DMS153 treated with DMSO at 0.1 percent for 48 hours (cell line): Measurements from ENCODE around the gene CIPC.
A peak's percentile ranks its signal among the peaks of the same experiment; 100 is the strongest.

Source experiments
- DNase-seq: peaks from one replicate; lab custom pipeline; 2025; ENCODE audit not compliant: unreplicated experiment; lab: John Stamatoyannopoulos, UW

CIPC gene

DNA sequence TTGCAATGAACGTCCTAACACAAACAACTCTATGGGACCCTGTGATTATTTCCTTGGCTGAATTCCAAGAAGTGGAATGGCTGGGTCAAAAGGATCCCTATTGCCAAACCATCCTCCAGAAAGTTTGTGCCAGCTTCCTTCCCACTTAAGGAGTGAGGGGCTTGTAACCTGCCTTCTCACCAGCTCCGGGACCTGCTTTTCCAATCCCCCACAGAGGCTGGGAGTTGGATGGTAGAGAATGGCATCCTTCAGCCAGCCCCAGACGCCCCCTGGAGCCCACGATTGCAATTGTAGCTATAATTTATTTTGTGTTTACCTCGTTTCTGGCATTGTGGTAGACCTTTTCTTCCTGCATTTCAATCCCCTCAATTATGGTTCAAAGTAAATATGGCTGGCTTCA, 53.2 kb downstream of the CIPC start:
- peak; percentile 20 for DNase-seq

DNA sequence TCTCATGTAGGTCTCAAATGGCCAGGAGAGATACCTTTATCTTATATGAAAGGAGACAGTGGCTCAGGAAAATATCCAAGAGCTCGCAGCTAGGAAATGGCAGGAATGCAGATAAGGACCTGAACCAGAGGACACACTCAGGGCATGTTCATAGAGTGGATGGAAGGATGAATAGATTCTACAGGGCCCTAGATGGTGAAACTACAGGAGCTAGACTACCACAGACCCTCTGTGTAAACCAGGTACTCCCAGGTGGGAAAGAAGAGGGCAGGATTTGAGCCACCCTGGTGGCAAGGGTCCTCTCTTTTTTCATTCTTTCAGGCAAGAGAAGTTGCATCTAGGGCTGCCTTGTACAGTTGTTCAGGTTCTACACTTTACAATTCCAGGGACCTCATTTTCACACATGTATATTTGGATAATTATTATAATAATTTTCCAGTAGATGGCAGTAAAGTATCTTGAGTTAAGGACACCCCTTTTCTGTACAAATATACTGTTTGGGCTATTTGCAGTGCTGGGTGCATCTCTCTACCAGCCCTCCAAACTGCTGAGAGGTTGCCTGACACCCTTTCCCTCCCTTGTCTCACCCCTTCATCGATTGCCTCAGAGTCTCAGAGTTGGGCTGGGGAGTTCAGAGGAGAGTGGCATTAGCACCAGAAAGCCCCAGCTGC, 54.0 kb downstream of the CIPC start:
- DNase-seq: peak; percentile 77

DNA sequence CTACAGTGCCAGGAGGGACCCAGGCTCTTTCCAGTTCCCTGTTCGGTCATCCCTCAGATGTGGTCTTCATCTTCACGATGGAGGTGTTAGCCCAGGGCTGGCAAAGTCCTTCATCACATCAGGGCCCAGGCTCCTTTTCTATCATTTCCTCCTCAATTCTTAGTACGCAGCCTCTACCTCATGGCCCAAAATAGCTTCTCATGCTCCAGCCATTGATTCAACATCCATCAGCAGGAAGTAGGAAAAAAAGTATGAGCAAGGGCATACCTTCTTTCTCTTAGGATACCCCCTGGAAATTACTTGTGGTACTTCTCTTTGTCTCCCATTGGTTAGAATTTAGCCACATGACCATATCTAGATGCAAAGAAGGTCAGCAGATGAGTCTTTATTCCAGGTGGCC, 55.7 kb downstream of the CIPC start:
- no peak for DNase-seq

DNA sequence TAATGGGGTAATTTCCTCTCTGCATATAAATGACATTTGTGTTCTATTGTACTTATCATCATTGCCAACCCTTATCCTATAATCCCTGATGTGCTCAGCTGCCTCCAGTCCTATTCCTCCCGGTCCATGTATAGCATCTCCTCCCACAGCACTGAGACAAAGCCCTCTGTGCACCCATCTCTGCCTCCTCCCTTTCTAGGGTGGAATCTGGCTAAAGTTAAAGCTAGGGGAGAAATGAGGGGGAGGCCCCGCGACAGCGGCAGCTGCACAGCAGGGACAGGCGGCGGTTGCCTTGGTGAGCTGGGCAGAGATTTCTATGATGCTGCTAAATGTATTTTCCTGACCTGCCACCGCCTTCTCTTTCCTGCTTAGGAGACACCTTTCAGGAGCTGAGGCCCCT, 56.4 kb downstream of the CIPC start:
- peak; percentile 21 for DNase-seq

DNA sequence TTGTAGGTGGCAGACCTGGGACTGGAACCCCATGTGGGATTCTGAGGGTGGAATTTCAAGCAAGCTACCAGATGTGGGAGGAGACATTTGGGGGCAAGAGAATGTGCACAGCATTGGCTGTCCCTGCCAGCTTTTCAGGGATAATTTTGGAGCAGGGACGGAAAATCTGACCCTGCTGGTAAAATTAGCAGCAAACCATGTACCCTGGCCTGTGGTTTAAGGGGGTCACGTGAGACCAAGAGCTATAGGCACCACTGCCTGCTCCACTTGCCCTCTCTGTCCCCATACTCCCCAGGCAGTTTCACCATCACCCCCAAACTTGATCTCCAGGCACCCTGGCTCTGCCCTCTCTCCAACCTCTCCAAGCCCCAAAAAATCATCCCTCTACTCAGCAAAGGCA, 57.0 kb downstream of the CIPC start:
- DNase-seq: no peak

DNA sequence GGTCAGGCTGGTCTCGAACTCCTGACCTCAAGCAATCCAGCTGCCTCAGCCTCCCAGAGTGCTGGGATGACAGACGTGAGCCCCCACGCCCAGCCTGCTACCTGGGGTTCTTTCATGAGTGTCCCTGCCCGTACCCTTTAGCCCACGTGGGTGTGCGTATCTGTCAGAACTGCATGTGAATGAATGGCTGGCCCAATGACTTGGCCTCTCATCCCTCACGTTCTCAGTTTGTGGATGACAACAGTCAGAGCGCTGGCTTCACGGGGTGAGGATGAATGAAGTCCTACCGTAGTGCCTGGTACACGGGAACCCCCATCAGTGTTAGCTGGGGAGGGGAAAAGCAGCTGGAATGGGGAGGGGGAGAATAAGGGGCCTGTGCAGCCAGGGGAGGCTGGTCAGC, 59.7 kb downstream of the CIPC start:
- DNase-seq: no peak

DNA sequence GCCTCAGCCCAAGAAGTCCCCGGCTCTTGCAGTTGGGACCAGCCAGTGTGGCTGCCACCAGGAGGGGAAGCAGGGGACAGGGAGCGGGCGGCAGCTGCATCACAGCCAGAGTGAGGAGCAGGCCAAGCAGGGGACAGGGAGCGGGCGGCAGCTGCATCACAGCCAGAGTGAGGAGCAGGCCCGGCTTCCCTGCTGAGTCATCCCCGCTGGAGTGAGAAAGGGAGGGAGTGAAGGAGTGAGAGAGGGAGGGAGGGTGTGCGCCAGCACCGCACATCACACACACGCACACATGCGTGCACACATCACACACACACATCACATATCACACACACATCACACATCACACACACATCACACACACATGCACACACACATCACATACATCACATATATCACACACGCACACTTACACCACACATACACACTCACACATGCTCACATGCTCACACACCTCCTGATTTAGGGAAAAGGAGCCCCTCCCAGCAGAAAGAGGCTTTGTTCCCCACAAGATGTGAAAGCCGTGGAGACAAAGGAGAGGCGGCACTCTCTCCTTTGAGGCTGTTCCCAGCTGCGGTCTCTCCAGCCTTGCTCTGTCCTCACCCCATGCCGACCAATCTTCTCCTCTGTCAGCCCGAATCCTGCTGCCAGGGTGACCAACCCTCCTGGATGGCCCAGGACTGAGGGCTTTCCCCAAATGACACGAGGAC, 60.3 kb downstream of the CIPC start:
- peak; percentile 51 for DNase-seq

DNA sequence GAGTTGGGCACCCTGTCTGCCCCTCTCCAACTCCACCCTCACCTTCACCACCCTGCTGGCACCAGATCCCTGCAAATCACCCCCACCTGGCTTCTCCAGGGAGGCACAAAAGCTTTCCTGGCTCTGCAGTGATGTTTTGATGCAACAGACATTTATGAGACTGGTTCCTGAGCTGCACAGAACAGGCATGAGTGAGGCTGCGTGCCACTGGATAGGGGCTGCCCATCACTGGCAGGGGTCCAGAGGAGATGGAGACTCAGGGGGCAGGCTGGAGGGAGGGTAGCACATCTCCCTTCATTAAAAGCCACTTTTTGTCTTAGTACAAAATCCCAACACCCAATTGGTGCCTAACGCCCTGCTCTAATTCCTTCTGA, 60.8 kb downstream of the CIPC start:
- peak; percentile 40 for DNase-seq

DNA sequence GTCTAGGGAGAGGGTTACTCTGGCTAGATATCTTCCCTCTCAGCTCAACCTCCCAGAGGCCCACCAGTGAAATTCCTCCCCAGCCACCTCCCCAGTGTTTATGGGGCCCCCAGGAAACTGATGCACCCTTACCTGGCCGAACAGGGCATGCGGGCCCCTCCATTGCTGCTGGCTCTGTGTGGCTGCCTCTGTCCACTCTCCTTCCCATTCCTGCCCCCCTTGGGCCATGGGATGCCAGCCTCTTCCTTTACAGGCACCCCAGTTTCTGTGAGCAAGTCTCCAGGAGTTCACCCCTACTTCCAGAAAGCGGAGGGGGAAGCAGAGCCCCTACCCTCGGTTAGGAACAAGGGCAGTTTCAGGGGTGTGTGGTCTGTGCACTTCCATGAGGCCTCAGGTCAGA, 63.0 kb downstream of the CIPC start:
- DNase-seq: no peak
